ENCODE results near the gene KREMEN2.

DNA sequence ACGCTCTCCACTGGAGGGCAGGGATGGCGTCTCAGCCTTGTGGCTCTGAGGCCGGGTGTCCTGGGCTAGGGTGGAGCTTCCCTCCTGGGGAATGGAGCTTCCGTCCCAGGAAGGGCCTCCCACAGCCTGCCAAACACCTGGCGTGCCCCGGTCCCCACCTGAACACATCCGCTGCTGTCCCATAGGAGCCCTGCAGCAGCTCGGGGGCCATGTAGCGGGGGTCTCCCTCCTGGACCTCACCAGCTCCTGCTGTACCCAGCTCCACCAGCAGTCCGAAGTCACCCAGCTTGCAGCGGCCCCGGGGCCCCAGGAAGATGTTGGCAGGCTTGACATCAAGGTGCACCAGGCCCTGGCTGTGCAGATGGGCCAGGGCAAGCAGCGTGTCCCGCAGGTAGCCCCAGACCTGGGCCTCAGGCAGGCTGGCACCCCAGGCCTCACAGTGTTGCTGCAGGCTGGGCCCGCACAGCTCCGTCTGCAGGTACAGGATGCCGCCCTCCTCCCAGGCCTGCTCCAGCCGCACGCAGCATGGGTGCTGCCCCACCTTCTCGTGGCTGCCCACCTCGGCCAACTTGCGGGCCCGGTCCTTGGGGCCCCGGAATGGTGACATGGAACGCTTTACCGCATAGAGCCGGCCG is 11.2 kb downstream of the KREMEN2 start:
- TF ChIP-seq, protein P1, sequence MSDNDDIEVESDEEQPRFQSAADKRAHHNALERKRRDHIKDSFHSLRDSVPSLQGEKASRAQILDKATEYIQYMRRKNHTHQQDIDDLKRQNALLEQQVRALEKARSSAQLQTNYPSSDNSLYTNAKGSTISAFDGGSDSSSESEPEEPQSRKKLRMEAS (IDR thresholded peaks at IDR 0.05): no peak
- TF ChIP-seq, protein P2, sequence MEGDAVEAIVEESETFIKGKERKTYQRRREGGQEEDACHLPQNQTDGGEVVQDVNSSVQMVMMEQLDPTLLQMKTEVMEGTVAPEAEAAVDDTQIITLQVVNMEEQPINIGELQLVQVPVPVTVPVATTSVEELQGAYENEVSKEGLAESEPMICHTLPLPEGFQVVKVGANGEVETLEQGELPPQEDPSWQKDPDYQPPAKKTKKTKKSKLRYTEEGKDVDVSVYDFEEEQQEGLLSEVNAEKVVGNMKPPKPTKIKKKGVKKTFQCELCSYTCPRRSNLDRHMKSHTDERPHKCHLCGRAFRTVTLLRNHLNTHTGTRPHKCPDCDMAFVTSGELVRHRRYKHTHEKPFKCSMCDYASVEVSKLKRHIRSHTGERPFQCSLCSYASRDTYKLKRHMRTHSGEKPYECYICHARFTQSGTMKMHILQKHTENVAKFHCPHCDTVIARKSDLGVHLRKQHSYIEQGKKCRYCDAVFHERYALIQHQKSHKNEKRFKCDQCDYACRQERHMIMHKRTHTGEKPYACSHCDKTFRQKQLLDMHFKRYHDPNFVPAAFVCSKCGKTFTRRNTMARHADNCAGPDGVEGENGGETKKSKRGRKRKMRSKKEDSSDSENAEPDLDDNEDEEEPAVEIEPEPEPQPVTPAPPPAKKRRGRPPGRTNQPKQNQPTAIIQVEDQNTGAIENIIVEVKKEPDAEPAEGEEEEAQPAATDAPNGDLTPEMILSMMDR (IDR thresholded peaks at IDR 0.05): no peak
- TF ChIP-seq, protein P3, sequence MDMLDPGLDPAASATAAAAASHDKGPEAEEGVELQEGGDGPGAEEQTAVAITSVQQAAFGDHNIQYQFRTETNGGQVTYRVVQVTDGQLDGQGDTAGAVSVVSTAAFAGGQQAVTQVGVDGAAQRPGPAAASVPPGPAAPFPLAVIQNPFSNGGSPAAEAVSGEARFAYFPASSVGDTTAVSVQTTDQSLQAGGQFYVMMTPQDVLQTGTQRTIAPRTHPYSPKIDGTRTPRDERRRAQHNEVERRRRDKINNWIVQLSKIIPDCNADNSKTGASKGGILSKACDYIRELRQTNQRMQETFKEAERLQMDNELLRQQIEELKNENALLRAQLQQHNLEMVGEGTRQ (IDR thresholded peaks at IDR 0.05): no peak
- TF ChIP-seq KDM5A (IDR thresholded peaks at IDR 0.05) (no peak), ZNF302 (CRISPR knock-in tag; IDR thresholded peaks at IDR 0.05) (no peak), ZC3H11A (IDR thresholded peaks at IDR 0.05) (no peak), RAD21 (conservative IDR thresholded peaks at IDR 0.05 in 1 of 2, IDR thresholded peaks at IDR 0.05 in 1 of 2) (no peak), RFX5 (IDR thresholded peaks at IDR 0.05) (no peak)
- TF ChIP-seq, protein P4, sequence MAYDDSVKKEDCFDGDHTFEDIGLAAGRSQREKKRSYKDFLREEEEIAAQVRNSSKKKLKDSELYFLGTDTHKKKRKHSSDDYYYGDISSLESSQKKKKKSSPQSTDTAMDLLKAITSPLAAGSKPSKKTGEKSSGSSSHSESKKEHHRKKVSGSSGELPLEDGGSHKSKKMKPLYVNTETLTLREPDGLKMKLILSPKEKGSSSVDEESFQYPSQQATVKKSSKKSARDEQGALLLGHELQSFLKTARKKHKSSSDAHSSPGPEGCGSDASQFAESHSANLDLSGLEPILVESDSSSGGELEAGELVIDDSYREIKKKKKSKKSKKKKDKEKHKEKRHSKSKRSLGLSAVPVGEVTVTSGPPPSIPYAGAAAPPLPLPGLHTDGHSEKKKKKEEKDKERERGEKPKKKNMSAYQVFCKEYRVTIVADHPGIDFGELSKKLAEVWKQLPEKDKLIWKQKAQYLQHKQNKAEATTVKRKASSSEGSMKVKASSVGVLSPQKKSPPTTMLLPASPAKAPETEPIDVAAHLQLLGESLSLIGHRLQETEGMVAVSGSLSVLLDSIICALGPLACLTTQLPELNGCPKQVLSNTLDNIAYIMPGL (CRISPR knock-in tag; IDR thresholded peaks at IDR 0.05; ENCODE audit: borderline replicate concordance): no peak
- TF ChIP-seq, protein P5, sequence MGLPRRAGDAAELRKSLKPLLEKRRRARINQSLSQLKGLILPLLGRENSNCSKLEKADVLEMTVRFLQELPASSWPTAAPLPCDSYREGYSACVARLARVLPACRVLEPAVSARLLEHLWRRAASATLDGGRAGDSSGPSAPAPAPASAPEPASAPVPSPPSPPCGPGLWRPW (IDR thresholded peaks at IDR 0.05): no peak
